CD4-positive, alpha-beta T cell treated with Interleukin-17A for 4 hours (primary cell): ENCODE measurements around the gene MTF1.
"Not testable (repeated sequence)": the region's sequence is repeated elsewhere in the genome, so short reads cannot be mapped to it uniquely, and the experiment has no call there.

ENCODE experiments used
- DNase-seq: peaks from one replicate; pipeline ENCODE4 v3.0.0-alpha.2; 2020; ENCODE audit warnings: mixed read lengths

The MTF1 gene

DNA sequence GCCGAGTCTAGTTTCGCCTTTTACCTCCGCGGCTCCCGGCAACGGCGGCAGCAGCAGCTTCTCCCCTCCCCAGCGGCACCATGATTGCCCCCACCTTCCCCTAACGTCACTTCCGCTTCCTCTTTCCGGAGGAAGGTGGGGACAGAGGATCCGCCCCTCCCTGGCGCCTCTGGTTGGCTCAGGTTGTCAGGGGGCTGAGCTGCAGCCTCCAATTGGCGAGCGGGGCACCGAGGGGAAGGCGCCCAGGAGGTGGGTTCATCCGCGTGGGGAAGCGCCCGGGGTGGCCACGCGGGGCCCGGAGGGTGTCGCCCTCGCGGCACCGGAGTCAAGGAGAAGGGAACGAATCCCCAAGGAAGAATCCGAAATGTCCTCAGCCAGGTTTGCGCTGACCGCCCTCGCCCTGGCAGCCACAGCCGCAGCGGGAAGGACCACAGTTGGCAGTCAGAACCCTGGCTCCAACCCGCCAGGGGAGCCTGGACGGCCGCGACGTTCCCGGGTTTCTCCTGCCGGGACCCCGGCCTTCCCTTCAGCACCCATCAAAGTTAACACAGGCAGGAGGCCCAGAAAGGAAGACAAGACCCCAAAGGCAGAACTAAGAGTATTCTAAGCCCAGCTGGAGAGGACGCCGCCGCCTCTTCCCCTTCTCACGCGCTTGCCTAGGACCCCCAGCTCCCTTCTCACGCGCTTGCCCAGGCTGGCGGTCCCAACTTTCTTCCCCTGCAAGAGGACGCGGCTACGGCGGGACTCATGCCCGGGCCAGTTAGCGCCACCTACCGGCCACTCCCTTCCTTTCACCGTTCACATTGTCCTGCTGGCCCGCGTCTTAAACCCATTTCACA lies at the start of gene MTF1:
TSS of gene MTF1 (minus strand) at position 86 of the 839 bp plus-strand sequence. CDS start 1,934 bp downstream, outside the sequence.
- DNase-seq, result peak; percentile 97

DNA sequence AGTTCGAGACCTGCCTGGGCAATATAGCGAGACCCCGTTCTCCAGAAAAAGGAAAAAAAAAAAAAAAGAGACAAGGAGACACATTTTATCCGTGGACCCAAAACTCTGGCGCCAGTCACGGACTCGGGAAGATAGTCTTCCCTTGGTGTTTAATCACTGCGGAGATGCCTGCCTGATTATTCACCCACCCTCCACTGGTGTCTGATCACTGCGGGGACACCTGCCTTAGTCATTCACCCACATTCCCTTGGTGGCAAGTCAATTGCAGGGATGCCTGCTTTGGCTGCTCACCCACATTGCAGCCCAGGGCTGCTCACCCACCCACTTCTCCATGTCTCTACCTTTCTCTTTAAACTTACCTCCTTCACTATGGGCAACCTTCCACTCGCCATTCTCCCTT lies 49.1 kb upstream of the MTF1 start:
- not testable (repeated sequence) for DNase-seq

DNA sequence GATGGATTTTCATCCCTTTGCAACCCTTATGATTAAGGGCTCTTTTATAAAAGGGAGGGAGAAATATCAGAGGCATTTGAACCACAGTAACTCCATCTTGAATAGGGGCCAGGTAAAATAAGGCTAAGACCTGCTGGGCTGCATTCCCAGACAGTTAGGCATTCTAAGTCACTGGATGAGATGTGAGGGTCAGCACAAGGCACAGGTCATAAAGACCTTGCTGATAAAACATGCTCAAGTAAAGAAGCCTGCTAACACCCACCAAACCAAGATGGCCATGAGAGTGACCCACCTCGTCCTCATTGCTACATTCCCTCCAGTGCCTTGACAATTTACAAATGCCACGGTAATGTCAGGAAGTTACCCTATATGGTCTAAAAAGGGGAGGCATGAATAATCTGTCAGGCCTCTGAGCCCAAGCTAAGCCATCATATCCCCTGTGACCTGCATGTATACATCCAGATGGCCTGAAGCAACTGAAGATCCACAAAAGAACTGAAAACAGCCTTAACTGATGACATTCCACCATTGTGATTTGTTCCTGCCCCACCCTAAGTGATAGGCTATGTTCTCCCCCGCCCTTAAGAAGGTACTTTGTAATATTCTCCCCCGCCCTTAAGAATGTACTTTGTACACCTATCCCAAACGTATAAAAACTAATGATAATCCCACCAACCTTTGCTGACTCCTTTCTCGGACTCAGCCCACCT lies 48.2 kb upstream of the MTF1 start:
- not testable (repeated sequence) for DNase-seq

DNA sequence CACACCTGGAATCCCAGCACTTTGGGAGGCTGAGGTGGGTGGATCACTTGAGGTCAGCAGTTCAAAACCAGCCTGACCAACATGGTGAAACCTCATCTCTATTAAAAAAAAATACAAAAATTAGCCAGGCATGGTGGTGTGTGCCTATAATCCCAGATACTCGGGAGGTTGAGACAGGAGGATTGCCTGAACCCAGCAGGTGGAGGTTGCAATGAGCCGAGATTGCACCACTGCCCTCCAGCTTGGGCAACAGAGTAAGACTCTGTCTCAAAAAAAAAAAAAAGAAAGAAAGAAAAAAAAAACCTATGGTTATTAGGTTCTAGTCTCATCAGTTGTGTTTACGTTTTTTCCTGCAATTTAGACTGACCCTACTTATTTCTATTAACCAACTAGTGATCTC lies 47.2 kb upstream of the MTF1 start:
- DNase-seq, result not testable (repeated sequence)

DNA sequence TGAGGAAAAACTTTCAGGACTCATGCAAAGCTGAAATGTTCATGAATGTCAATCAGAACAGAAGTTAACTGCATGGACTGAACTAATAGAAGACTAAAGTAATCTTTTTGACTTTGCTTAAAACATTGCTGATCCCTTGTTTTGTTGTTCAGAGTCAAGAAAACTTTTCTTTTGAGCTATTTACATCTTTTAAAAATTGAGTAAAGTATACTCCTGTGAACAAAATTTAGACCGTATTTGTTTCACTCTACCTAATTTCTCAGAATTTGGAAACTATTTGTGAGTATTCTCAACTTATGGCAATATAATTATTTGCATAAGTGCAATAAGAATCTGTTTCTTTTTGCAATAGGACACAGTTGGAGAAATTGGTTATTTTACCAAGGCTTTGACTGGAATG lies 46.3 kb upstream of the MTF1 start:
- no peak for DNase-seq

DNA sequence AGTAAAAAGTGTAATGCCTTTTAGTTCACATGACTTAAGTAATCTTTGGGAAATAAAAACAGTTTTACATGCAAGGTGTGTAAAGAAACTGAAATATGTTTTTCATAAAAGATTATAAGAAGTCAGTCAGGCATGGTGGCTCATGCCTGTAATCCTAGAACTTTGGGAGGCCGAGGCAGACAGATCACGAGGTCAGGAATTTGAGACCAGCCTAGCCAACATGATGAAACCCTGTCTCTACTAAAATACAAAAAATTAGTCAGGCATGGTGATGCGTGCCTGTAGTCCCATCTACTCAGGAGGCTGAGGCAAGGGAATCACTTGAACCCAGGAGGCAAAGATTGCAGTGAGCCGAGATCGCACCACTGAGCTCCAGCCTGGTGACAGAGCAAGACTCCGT lies 44.5 kb upstream of the MTF1 start:
- not testable (repeated sequence) for DNase-seq

DNA sequence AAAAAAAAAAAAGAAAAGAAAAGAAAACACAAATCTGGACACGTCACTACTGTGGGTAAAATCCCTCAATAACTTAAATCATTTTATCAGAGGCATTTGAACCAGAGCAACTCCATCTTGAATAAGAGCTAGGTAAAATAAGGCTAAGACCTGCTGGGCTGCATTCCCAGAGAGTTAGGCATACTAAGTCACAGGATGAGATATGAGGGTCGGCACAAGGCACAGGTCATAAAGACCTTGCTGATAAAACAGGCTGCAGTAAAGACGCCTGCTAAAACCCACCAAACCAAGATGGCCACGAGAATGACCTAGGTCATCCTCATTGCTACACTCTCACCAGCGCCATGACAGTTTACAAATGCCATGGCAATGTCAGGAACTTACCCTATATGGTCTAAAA lies 43.6 kb upstream of the MTF1 start:
- DNase-seq, result no peak

DNA sequence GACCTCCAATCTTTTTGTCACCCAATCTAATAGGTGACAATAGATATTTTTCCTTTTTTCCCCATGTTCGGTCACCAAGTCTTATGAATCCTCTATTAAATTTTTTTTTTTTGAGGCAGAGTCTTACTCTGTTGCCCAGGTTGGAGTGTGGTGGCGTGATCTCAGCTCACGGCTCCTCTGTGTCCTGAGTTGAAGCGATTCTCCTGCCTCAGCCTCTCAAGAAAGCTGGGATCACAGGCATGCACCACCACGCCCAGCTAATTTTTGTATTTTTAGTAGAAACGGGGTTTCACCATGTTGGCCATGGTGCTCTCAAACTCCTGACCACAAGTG lies 42.5 kb upstream of the MTF1 start:
- DNase-seq, result no peak

DNA sequence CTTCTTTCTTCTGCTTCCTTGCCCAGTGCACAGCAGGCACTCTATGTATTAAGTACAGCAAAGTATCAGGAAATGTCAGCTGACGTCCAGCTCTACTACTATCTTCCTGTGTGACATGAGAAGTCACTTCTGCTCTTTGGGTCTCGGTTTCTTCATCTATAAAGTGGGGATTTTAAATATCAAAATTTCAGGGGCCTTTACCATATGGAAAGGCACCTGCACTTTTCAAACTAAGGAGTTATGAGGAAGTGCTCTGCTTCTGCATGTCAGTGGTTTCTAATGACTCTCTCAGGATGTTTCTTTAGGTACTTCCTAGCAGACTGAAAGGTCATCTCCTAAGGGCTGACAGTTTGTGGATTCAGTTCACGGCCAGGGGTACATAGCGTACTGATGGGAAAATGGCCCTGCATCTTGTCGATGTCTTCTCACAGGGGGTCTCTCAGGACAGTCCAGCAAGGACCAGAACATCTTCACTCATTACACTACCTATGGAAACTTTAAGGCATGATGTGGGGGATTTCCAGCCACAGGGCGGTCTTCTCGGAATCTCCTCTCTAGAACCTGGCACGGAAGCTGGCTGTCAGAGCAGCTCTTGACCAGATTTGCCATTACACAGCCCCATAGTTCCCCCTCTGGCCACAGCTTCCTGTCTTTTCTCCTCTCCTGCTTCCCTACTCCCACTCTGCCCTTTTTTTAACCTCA lies 42.0 kb upstream of the MTF1 start:
- DNase-seq, result no peak

DNA sequence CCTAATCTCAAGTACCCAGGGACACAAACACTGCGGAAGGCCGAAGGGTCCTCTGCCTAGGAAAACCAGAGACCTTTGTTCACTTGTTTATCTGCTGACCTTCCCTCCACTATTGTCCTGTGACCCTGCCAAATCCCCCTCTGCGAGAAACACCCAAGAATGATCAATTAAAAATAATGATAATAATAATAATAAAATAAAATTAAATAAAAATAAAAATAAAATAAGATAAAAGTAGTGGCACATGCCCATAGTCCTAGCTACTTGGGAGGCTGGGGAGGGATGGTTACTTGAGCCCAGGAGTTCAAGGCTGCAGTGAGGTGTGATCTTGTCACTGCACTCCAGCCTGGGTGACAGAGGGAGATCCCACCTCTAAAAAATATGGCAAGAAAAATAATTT lies 38.2 kb upstream of the MTF1 start:
- DNase-seq, result not testable (repeated sequence)

DNA sequence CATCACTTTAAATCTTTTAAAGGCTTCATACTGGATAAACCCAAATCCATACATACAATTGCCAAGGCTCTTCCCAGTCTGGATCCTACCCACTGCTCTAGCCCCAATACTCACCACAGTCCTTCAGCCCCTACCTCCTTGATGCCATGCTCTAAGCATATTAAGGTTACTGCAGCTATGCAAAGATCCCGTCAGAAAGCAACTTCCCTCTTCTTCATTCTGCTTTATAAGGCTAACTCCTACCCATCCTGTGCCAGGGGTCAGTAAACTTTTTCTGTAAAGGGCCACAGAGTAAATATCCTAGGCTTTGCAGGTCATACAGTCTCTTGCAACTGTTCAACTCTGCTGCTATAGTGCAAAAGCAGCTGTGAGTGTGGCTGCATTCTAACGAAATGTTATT lies 34.3 kb upstream of the MTF1 start:
- DNase-seq, result no peak

DNA sequence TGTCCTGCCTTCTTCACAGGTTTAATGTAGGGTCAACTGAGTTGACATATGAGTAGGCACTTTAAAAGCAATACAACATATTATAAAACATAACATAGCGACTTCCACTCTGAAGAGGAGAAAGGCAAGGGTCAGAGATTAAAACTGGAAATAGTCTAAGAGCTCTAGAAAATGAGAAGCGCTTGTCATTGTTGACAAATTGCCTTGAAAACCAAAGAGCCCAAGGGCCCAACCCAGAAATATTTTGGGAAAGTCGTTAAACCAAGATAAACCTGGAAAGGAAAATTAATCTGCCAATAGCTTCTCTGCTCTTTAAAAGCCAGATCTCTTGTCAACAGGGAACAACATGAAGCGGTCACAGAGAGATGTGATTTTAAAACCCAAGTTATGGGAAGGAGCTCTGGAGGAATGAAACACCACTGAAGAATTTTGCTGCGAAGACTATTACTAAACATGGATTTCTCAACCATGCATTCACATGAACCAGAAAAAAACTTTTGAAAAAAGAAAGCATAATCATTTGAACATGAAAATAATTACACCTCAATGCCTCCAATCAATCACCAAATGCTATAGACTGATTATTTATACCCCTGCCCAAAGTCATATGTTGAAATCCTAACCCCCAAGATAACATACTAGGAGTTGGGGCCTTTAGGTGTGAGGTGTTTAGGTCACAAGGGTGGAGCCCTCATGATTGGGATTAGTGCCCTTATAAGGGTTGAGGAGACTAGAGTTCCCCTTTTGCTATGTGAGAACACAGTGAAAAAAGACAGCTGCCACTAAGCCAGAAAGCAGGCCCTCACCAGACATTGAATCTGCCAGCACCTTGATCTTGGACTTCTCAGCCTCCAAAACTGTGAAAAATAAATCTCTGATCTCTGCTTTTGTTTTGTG lies 33.0 kb upstream of the MTF1 start:
- DNase-seq, result no peak

DNA sequence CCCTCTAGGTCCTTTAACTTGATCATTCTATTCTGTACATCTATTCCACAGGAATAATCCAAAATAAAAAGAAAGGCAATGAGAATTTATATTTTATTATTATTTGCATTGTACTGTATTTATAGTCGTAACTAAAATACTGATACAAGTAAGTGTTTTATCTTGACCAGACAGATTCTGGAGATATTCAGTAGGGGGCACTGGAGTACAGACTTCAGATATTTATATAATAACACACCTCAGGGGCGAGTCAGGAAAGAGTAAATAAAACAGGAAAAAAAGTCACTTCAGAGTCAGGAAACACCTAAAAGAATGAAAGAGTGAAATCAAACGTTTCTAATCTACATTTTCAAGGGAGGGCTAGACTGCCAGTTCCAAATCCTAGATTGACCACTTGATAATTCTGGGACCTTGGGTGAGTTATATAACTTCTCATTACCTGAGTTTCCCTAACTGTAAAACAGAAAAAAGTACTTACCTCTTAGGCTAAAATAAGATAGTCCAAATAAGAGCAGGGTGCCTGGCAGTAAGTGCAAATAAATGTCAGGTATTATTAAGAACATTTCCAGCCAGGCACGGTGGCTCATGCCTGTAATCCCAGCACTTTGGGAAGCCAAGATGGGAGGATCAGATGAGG lies 31.1 kb upstream of the MTF1 start:
- peak; percentile 7 for DNase-seq

DNA sequence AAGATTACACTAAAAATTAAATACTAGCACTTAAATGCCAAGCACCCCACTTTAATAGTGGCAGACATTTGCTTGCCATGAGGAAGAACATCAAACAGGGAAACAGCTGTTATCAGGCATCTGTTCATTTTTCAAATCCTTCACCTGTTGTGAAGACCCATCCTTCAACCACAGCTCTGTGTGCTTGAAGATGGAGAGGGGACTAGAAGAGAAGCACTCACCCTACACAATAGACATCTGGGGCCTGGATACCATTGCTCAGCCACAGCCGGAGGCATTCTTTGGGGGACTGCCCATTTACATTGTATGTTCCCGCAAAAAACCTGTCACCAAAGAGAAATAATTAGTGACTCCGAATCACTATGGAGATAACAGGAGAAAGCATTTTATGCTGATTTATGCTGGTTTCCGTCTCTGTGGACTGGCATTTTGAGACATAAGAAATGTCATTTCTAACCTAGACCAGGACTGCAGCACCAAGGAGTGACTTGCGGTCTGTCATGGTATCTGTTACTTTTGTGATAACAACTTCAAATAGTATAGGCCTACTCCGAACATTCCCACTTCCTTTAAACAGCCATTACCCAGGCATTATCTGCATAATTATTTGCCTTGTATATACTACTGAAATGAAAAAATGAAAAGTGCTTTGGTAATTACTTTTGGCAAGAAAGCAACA lies 28.8 kb upstream of the MTF1 start:
- DNase-seq, result no peak

DNA sequence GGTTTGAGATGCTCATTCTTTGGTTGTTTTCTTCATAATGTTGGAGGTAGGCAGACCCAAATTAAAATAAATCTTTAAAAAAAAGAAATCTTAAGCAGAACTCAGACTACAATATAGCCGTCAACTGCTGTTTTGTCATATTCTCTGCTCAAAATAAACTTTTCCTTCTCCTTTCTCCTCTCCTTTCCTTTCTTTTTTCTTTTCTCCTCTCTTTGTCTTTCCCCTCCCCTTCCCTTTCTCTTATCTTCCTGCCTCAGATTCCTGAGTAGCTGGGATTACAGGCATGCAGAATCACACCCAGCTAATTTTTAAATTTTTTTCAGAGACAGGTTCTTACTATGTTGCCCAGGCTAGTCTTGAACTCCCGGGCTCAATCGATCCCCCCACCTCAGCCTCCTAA lies 24.8 kb upstream of the MTF1 start:
- DNase-seq, result no peak

DNA sequence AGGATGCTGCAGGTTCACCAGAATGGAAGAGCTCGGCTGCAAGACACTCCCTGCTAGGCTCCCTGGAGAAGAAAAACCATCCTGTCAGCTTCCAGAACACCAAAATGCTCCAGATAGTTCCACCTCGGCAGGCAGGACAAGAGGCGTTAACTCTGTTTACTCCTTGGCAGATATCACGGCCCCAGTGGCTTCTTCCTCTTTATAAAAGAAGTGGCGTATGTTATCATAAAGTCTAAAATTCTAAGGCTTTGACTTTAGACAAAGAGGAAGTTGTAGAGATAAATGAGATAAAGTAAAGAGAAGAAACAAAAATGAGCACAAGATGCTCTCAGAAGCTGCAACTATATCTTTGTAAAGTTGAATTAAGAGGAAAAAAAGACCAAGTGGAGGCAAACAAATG lies 24.3 kb upstream of the MTF1 start:
- no peak for DNase-seq

DNA sequence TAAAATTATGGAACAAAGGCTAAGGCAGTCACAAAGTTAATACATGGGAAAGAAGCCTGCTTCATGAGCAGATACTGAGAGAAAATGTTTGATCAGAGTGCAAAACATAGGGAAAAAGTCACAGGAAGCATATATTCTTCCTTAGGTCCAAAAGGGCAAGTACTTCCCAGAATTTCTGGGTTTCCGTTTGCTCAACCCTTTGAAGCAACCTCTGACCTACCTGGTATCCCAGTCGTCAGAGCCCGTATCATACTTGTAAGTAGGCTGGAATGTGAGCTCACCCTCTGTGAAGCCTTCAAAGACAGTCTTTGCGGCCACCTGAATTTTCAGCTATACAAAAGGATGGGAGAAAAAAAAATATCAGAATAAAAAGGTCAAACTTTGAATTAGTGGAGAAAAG lies 20.5 kb upstream of the MTF1 start:
- DNase-seq, result no peak

DNA sequence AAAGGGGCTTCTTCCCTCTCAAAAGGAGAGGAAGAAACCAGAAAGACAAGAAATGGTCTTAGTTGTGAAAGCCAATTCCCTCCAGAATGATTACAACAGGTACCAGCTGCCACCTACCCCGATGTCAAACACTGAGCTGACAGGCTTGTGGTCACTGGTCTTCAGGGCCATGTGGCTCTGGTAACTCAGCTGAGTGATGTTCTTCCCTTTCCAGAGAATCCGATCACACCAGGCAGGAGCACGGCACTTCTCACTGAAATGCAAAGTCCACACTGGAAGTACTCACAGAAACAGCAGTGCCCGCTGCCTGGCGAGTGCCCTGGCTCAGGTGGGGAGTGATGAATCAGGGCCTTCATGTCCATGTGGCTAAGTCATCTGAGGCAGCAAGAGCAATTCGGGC lies 18.7 kb upstream of the MTF1 start:
- no peak for DNase-seq

DNA sequence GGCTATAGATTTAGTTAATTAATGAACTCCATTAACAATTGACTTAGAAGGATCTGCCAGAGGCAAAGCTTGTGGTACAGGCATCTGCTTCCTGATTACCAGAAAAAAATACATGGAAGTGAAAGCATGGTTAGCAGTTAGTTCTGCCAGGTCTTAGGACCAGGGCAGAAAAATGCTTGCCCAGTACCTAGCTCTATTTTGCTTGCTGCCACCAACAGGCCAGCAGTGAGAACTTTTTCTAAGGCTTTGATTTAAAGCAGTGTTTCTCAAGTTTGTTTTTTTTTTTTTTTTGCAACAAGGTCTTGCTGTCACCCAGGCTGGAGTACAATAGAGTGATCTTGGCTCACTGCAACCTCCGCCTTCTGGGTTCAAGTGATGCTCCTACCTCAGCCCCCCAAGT lies 16.4 kb upstream of the MTF1 start:
- DNase-seq, result no peak

DNA sequence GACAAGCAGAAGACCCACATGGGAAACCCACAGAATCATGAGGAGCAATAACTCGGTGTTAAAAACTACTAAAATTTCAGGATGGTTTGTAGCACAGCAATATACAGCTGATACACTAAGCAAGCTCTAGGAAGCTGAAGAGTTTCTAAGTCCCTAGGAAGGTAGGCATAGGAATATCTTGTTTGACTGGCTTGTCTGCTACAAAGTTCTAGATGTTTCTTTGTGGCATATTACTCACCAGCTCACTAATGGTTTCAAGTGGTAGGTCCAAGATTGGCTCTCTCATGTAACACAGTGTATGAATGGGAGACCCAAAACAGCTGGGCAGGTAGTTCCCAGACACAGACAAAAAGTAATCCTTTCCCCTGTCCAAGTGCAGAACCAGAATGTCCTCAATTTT lies 13.3 kb upstream of the MTF1 start:
- DNase-seq, result no peak

DNA sequence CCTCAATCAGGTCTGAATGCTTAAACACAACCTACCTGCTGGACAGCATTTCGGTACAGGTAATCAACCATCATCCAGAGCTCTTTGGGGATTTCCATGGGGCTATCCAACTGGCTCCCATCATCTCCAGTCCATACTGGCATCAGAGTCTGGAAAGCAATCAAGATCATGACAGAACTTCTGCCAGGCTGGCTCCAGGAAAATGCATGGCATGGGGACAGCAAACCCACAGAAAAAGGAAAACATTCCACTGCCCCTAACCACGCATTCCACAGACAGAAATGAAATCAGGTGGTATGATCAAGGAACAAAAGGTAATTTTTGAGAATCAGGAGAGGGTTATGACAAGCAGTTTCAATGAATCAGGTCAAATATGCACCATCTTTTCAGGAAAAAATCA lies 9.1 kb upstream of the MTF1 start:
- no peak for DNase-seq

DNA sequence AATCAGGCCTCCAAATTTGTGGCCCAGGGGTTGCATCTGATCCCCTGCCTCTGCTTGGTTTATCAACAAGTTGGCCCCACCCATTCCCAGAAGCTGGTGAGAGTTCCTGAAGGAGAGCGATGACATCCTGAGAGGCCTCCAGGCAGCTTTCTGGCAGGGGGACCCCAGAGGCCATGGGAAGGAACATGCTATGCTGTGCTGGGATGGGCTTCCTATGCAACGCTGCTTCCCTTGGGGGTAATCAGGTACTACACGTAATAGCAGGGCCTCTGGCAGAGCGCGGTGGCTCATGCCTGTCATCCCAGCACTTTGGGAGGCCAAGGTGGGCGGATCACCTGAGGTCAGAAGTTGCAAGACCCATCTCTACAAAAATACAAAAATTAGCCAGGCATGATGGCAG lies 8.4 kb upstream of the MTF1 start:
- DNase-seq, result no peak
